DMS79 treated with DMSO at 0.1 percent for 48 hours (cell line): ENCODE measurements around the gene SELENON.

Experiments
- DNase-seq: peaks from one replicate; lab custom pipeline; 2025; lab: John Stamatoyannopoulos, UW

SELENON gene

DNA sequence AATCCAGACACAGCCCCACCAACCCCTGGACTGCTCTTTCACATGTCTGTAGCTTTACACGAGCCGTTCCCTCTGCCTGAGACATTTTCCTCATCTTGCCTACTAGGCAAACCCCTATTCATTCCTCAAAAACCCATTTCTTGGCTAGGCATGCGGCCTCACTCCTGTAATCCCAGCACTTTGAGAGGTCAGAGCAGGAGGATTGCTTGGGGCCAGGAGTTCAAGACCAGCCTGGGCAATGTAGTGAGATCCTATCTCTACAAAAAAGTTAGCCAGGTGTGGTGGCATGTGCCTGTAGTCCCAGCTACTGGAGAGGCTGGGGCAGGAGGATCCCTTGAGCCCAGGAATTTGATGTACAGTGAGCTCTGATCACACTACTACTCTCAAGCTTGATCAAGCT is 64.4 kb downstream of the SELENON start:
- no peak for DNase-seq

DNA sequence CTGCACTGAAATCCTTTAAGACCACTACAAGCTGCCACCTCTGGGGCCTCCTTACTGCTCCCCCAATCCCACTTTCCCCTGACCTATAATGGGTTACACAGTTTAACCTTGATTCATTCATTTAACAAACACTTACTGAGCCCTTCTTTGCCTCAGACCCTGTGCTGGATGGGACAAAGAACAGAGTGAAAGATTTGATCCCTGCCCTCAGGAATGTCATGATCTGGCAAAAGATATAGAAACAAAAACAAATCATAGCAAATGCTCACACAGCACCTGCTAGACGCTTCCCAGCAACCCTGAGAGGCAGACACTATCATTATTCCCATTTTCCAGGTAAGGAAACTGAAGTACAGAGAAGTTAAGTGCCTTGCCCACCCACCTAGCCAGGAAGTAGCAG is 66.3 kb downstream of the SELENON start:
- no peak for DNase-seq

DNA sequence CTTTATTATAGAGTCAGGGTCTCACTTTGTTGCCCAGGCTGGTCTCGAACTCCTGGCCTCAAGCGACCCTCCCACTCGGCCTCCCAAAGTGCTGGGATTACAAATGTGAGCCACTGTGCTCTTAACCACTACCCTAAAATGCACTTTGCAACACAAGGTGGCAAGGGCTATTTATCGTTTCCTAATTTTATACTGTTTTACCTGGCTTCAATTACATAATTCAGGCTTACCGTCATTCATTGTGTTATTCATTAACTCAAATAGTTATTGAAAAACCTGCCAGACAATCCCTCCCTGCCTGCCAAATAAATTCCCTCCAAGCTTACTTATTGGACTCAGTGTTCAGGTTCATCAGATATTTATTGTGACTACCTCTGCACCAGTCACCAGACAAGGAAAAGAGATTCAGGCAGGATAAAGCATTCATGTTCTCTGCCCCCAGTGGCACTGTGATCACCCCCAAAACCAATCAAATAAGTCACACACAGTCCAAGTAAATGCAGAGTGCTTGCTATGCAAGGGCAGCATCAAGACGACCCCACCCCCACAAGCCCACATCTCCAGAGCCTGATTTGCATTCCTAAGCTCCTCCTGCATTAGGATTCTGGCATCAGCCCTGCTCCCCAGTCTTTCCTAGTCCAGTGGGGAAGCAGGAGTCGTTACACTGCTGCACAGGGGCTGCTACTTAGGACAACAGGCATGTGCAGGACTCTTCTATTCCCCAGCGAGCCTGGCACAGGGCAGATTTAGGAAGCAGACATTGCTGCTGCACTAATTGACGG is 67.4 kb downstream of the SELENON start:
- DNase-seq = no peak
